GM23248 (cell line): ENCODE measurements around the gene EFCAB11. TPM values are rescaled to one million over a fixed set of nuclear protein-coding genes. Genes with fewer than 3 reads are reported as not detected.

Experiments
- DNase-seq: peaks from one replicate; pipeline ENCODE4 v3.0.0-alpha.2; 2015
- H2AFZ ChIP-seq: fragments of 200-600 bp; sonication (generic); 2 replicates; pipeline ENCODE4 v1.6.1; 2016; ENCODE audit warnings: antibody characterized with exemption
- H3F3A ChIP-seq: fragments of 200-600 bp; sonication (generic); 2 replicates; pipeline ENCODE4 v1.6.1; 2016; ENCODE audit warnings: mild to moderate bottlenecking, antibody characterized with exemption, mixed run types; ENCODE audit not compliant: insufficient read depth
- H3K27ac ChIP-seq: fragments of 200-600 bp; sonication (generic); 2 replicates; pipeline ENCODE4 v1.5.1; 2016; ENCODE audit warnings: mild to moderate bottlenecking
- H3K27me3 ChIP-seq: fragments of 200-600 bp; sonication (generic); replicated peaks from 2 replicates; pipeline ENCODE4 v1.6.1; 2016; ENCODE audit warnings: mild to moderate bottlenecking; ENCODE audit not compliant: insufficient read depth
- H3K36me3 ChIP-seq: fragments of 200-600 bp; sonication (generic); 2 replicates; pipeline ENCODE4 v1.6.1; 2016; ENCODE audit warnings: low read depth, mild to moderate bottlenecking
- H3K4me1 ChIP-seq: fragments of 200-600 bp; sonication (generic); 2 replicates; pipeline ENCODE4 v1.6.1; 2016; ENCODE audit warnings: mild to moderate bottlenecking; ENCODE audit not compliant: insufficient read depth
- H3K4me2 ChIP-seq: fragments of 200-600 bp; sonication (generic); one replicate; pipeline ENCODE4 v1.6.1; 2016; ENCODE audit warnings: mild to moderate bottlenecking; ENCODE audit not compliant: unreplicated experiment
- H3K4me3 ChIP-seq: fragments of 200-600 bp; sonication (generic); 2 replicates; pipeline ENCODE4 v1.5.1; 2016; ENCODE audit warnings: mild to moderate bottlenecking
- H3K79me2 ChIP-seq: fragments of 200-600 bp; sonication (generic); 2 replicates; pipeline ENCODE4 v1.6.1; 2016; ENCODE audit warnings: mild to moderate bottlenecking; ENCODE audit not compliant: insufficient read depth
- H3K9ac ChIP-seq: fragments of 200-600 bp; sonication (generic); 2 replicates; pipeline ENCODE4 v1.6.1; 2016; ENCODE audit warnings: mild to moderate bottlenecking
- H3K9me2 ChIP-seq: fragments of 200-600 bp; sonication (generic); 2 replicates; pipeline ENCODE4 v1.6.1; 2016; ENCODE audit warnings: mixed run types, mild to moderate bottlenecking, moderate library complexity; ENCODE audit not compliant: insufficient read depth
- H3K9me3 ChIP-seq: fragments of 200-600 bp; sonication (generic); one replicate; pipeline ENCODE4 v1.6.1; 2017; ENCODE audit warnings: low read depth
- H4K20me1 ChIP-seq: fragments of 200-600 bp; sonication (generic); 2 replicates; pipeline ENCODE4 v1.6.0; 2016; ENCODE audit not compliant: insufficient read depth
- EZH2 ChIP-seq: fragments of 200-600 bp; sonication (generic); IDR thresholded peaks from 2 replicates; pipeline ENCODE4 v1.6.1; 2018; ENCODE audit warnings: antibody characterized with exemption, mild to moderate bottlenecking; ENCODE audit not compliant: insufficient read depth, poor library complexity, severe bottlenecking
- EZH2phosphoT487 ChIP-seq: fragments of 200-600 bp; sonication (generic); IDR thresholded peaks from 2 replicates; pipeline ENCODE4 v1.6.1; 2018; ENCODE audit warnings: antibody characterized with exemption, moderate library complexity, mild to moderate bottlenecking, low read depth; ENCODE audit not compliant: insufficient read depth
- WGBS, 2 experiments: methylation state at CpG; one replicate each; pipeline ENCODE4 v1.1.6; 2015 to 2017; ENCODE audit warnings: low lambda C conversion rate in 2 of 2, low coverage in 1 of 2; ENCODE audit errors: missing lambda C conversion rate in 2 of 2; 5-methylcytosine and 5-hydroxymethylcytosine counted together
- in situ Hi-C: fragments of 300-500 bp; cut with MboI; formaldehyde crosslinking; loops from 2 replicates; pipeline ENCODE4 v1.15.0; 2020
- polyA plus RNA-seq: library from polyadenylated mRNA; unstranded; fragments of >200 nt; fragmentation: Nextera tagmentation; extraction: Ambion mirVana; gene quantifications from 2 replicates; pipeline ENCODE4 v1.2.1, GENCODE V29; 2016
- total RNA-seq: library from RNA; depleted of rRNA; stranded (reverse); fragments of >200 nt; shearing (Covaris generic); gene quantifications from 2 replicates; pipeline ENCODE4 v1.2.3, GENCODE V29; 2014

EFCAB11 gene
- total and polyA plus RNA-seq, 2 experiments from 2014 or later: 7.9 to 16.4 TPM

- Histone ChIP-seq H3K27me3 (no peaks in the 10 kb centered on the region), H3K4me1 (peaks cover 11% of the 10 kb centered on the region; the same call in 1 of the 2 replicates), H4K20me1 (no peaks in the 10 kb centered on the region), H3K4me3 (no peak overlapping the region), H3K36me3 (no peaks in the 10 kb centered on the region), H3K9me3 (peaks cover 4% of the 10 kb centered on the region), H3K9ac (no peak overlapping the region), H3K79me2 (no peaks in the 10 kb centered on the region), H3K4me2 (no peak overlapping the region), H3F3A (peaks cover 5% of the 10 kb centered on the region), H3K27ac (no peak overlapping the region), H2AFZ (no peak overlapping the region), H3K9me2 (no peaks in the 10 kb centered on the region)
- in situ Hi-C loops: no loop called here
- no peak for TF ChIP-seq EZH2phosphoT487
- TF ChIP-seq EZH2: no peak
- no peak for DNase-seq
Observed at GRCh38 chr14:89833661-89834060, 120.9 kb downstream of the EFCAB11 start.

- no peaks in the 10 kb centered on the region for H3K36me3 ChIP-seq
- no peaks in the 10 kb centered on the region for H3K79me2 ChIP-seq
- no peak overlapping the region for H3K4me3 ChIP-seq
- no peak overlapping the region for H3K27ac ChIP-seq
- WGBS, 2 experiments: 51 to 54% methylated on average over 3 of the region's 3 CpGs
- peak; percentile 11 for DNase-seq
- H3K4me2 ChIP-seq: no peak overlapping the region
- H3K9me2 ChIP-seq: no peaks in the 10 kb centered on the region
- H3K4me1 ChIP-seq: peaks cover 11% of the 10 kb centered on the region; the same call in 1 of the 2 replicates
- no peak overlapping the region for H3K9ac ChIP-seq
- no peaks in the 10 kb centered on the region for H3K9me3 ChIP-seq
- in situ Hi-C loops: no loop called here
- TF ChIP-seq EZH2phosphoT487: no peak
- TF ChIP-seq EZH2: no peak
- no peaks in the 10 kb centered on the region for H4K20me1 ChIP-seq
- H3K27me3 ChIP-seq: no peaks in the 10 kb centered on the region
- no peak overlapping the region for H2AFZ ChIP-seq
- H3F3A ChIP-seq: peaks cover 5% of the 10 kb centered on the region
Observed at GRCh38 chr14:89833120-89833532, 121.4 kb downstream of the EFCAB11 start.

GRCh38 chr14:89828471-89829165, 125.9 kb downstream of the EFCAB11 start:
- Histone ChIP-seq H3K9me3 (no peaks in the 10 kb centered on the region), H3K9me2 (no peaks in the 10 kb centered on the region), H3K4me2 (no peak overlapping the region), H3K27ac (no peak overlapping the region), H3K4me1 (peaks cover 10% of the 10 kb centered on the region; the same call in 1 of the 2 replicates), H3K9ac (no peak overlapping the region), H3K27me3 (no peaks in the 10 kb centered on the region), H3K4me3 (no peak overlapping the region), H3K79me2 (no peaks in the 10 kb centered on the region), H2AFZ (no peak overlapping the region), H3F3A (peaks cover 5% of the 10 kb centered on the region), H3K36me3 (0 out of 2 replicates have a peak, but pooled peaks cover 4% of the 10 kb centered on the region), H4K20me1 (no peaks in the 10 kb centered on the region)
- TF ChIP-seq EZH2 (no peak), EZH2phosphoT487 (no peak)
- DNase-seq: no peak
- WGBS, 2 experiments: 57 to 66% methylated on average over 5 of the region's 5 CpGs
- in situ Hi-C loops: no loop called here

- H3K36me3 ChIP-seq: 0 out of 2 replicates have a peak, but pooled peaks cover 5% of the 10 kb centered on the region
- DNase-seq: no peak
- no peaks in the 10 kb centered on the region for H3K27me3 ChIP-seq
- H3K27ac ChIP-seq: no peak overlapping the region
- H2AFZ ChIP-seq: no peak overlapping the region
- H3K9me3 ChIP-seq: no peaks in the 10 kb centered on the region
- no peaks in the 10 kb centered on the region for H3K79me2 ChIP-seq
- no peak overlapping the region for H3K9ac ChIP-seq
- no peak overlapping the region for H3K4me3 ChIP-seq
- H3K9me2 ChIP-seq: no peaks in the 10 kb centered on the region
- no peaks in the 10 kb centered on the region for H3K4me1 ChIP-seq
- no peaks in the 10 kb centered on the region for H4K20me1 ChIP-seq
- in situ Hi-C loops: no loop called here
- H3F3A ChIP-seq: no peaks in the 10 kb centered on the region
- WGBS, 2 experiments: 94 to 97% methylated on average over 7 of the region's 7 CpGs
- H3K4me2 ChIP-seq: no peak overlapping the region
- no peak for TF ChIP-seq EZH2phosphoT487
- TF ChIP-seq EZH2: no peak
Observed at GRCh38 chr14:89827265-89827664, 127.3 kb downstream of the EFCAB11 start.
